Activated gamma-delta T cell treated with Interleukin-2 at 50 U/mL for 16 hours (primary cell): ENCODE results near the gene TTC28.
"Not testable (repeated sequence)": the region's sequence is repeated elsewhere in the genome, so short reads cannot be mapped to it uniquely, and the experiment has no call there.

Experiments
- DNase-seq: peaks from one replicate; pipeline ENCODE4 v3.0.0-alpha.2; 2020

The TTC28 gene

DNA sequence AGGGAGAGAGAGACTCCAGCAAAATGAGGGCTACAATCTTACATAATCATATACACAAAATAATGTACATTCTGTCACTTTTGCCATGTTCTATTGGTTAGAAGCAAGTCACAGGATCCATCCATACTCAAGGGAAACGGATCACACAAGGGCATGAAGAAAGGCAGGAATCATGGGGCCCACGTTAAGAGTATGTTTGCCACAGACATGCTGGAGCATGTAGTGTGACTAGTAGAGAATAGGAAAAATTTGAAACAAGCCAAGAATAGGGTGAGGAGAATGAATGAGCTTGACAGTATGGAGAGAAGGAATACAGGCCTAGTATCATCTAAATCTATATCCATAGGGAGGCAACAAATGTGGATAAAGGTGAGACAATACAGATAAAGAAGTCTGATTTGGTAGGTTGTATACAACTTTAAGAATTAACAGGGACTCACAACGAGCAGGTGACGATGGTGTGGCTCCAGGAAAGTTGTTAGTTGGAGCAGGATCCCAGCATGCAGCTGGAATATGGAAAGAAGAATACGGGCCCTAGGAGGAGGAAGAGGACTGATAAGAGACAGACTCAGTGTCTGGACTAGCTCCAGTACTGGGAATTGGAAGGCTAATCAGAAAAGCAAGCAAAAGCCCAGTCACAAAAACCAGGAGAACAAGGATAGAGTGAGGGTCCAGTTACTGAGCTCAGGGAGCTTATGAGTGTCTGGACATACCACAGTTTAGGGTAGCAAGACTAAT is 458.8 kb downstream of the TTC28 start:
- DNase-seq = no peak

- no peak for DNase-seq
Observed at GRCh38 chr22:28217277-28217676, 462.4 kb downstream of the TTC28 start.

DNA sequence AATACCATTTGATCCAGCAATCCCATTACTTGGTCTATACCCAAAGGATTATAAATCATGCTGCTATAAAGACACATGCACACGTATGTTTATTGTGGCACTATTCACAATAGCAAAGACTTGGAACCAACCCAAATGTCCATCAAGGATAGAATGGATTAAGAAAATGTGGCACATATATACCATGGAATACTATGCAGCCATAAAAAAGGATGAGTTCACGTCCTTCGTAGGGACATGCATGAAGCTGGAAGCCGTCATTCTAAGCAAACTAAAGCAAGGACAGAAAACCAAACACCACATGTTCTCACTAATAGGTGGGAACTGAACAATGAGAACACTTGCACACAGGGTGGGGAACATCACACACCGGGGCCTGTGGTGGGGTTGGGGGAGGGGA is 464.9 kb downstream of the TTC28 start:
- not testable (repeated sequence) for DNase-seq

- not testable (repeated sequence) for DNase-seq
Observed at GRCh38 chr22:28209457-28209856, 470.2 kb downstream of the TTC28 start.

GRCh38 chr22:28208787-28209186 is 470.9 kb downstream of the TTC28 start:
- DNase-seq = no peak

- DNase-seq = no peak
Observed at GRCh38 chr22:28208036-28208435, 471.6 kb downstream of the TTC28 start.

GRCh38 chr22:28207281-28208030 is 472.2 kb downstream of the TTC28 start:
- no peak for DNase-seq

DNA sequence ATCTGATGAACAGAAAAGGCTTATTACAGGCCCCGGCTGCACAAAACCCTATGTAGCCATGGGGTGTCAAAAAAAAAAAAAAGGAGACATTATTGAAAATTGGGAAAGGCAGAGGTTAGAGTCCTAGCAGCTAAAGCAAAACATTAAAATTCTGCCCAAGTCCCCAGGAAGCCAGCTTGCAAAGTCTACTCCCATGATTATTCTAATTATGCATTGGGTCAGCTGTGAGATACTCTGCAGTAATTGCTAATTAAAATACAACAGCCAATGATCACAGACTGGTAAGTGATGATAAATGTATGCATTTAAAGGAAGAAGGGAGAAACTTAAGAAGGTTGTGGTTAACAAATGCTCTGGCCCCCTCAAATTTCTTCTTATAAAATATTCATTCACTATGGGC is 473.7 kb downstream of the TTC28 start:
- DNase-seq = no peak

DNA sequence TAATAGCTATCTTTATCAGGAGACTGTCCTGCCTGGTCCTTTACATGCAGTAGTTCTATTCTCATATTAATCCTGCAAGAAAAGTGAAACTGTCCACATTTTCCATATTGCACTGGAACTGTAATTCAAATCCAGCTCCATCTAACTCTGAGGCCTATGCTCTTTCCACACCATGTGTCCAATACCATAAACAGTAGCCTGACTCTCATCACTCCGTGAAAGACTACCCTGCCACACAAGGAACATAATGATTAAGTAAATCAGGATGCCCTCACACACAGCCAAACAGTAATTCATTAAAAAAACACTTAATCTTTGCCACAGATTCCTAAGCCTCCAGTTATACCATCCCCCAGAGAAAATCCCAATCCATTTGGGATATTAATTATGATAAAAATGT is 475.3 kb downstream of the TTC28 start:
- DNase-seq = no peak

- DNase-seq = no peak
Observed at GRCh38 chr22:28203286-28203685, 476.4 kb downstream of the TTC28 start.

- DNase-seq = no peak
Observed at GRCh38 chr22:28198692-28199091, 480.9 kb downstream of the TTC28 start.

GRCh38 chr22:28191571-28191970 is 488.1 kb downstream of the TTC28 start:
- DNase-seq = not testable (repeated sequence)

DNA sequence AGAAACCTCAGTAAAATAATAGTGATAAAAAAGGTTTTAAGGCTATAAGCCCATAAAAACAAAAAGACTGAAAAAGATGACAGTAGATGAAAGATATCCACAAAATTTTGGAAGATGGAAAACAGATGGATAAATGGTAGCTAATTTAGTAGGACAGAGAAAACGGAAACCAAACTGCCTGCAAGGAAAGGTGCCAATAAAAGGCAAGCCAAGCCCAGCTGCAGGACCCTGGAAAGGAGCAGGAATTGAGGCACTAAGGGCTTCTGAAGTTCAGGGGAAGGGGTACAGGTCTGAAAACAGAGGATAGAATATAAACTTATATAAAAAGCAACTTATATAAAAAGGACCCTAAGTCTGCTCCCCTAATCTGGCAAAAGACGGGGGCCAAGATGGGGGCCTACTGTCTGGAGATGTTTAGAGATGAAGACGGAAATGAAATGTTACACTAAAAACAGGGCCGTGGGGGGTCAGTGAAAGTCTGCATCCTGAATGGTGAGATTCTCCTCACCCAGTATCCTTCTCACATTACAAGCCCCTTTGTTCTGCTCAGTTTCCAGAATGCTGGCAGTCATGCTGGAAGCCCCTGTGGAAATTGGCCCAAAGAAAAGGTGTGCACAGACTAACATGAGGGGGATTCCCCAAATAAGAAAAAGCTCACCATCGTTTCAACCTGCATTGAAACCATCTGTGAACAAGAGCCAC is 491.3 kb downstream of the TTC28 start:
- DNase-seq = no peak

- DNase-seq = no peak
Observed at GRCh38 chr22:28187612-28188011, 492.0 kb downstream of the TTC28 start.

- no peak for DNase-seq
Observed at GRCh38 chr22:28186641-28187040, 493.0 kb downstream of the TTC28 start.

DNA sequence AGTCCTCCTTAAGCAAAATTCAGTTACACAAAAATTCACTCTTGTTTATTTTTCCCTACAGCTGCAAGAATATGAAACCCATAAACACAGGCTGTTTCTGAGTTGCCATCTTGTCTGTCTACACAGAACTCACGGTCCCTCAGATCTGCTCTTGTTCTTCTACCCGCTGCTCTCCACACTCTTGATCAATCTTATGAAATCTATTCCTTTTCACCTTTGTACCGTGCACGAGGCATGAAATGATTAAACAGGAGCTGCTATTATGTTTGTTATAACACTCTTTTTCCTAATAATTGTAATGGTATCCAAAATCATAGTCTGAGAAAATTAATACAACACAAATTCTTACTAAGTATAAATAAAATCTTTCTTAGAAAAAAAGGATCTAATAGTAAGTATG is 494.5 kb downstream of the TTC28 start:
- DNase-seq = no peak

- no peak for DNase-seq
Observed at GRCh38 chr22:28183078-28183860, 496.4 kb downstream of the TTC28 start.

GRCh38 chr22:28180804-28181731 is 498.6 kb downstream of the TTC28 start:
- DNase-seq = no peak

- DNase-seq = no peak
Observed at GRCh38 chr22:28179392-28179791, 500.2 kb downstream of the TTC28 start.

DNA sequence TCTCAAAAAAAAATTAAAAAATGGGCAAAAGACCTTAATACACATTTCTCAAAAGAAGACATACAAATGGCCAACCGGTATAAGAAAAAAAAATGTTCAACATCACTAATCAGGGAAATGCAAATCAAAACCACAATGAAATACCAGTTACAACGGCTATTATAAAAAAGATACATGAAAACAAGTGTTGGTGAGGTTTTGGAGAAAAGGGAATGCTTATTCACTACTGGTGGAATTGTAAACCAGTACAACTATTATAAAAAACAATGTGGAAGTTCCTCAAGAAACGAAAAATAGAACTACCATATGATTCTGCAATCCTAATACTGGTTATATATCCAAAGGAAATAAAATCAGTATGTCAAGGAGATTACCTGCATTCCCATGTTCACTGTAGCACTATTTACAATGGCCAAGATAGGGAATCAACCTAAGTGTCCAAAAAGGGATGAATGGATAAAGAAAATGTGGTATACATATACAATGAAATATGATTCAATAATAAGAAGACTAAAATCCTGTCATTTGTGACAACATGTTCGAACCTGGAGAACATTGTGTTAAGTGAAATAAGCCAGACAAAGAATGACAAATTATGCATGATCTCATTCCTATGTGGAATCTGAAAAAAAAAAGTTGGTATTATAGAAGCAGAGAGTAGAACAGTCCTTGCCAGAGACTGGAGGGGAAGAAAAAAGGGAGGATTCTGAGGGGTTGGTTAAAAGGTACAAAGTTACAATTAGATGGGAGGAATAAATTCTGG is 503.7 kb downstream of the TTC28 start:
- DNase-seq = no peak

DNA sequence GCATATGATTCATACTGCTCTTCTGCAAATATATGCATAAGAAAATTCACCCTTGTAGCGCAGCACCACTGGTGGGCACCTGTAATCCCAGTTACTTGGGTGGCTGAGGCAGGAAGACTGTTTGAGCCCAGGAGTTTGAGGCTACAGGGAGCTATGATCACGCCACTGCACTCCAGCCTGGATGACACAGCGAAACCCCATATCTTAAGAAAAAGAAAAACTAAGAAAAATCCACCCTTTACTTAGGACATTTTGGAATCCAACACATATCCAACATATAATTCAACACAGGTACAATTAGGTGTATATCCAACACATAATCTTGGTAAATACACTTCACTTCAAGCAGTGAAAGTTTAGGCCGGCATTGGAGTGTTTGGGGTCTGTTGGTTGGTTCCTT is 505.1 kb downstream of the TTC28 start:
- DNase-seq = no peak
